ENCODE results near the gene PCBP3.

DNA sequence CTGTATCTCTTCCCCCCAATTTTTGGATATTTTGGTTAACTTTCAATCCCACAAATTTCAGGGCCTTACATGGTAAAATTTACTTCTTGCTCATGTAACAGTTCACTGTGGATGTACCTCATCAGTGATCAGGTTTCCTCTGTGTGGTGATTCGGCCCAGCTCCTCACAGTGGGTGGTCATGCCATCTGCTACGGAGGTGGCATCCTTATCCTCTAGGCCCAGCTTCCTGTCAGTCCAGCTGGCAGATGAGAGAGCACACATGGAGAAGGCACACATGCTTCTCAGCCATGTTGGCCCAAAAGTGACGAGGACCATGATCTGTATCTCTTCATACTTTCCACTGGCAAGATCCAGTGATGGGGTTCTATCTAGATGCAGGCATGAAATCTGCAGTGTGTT, 27.2 kb downstream of the PCBP3 start:
- TF ChIP-seq, protein P1, sequence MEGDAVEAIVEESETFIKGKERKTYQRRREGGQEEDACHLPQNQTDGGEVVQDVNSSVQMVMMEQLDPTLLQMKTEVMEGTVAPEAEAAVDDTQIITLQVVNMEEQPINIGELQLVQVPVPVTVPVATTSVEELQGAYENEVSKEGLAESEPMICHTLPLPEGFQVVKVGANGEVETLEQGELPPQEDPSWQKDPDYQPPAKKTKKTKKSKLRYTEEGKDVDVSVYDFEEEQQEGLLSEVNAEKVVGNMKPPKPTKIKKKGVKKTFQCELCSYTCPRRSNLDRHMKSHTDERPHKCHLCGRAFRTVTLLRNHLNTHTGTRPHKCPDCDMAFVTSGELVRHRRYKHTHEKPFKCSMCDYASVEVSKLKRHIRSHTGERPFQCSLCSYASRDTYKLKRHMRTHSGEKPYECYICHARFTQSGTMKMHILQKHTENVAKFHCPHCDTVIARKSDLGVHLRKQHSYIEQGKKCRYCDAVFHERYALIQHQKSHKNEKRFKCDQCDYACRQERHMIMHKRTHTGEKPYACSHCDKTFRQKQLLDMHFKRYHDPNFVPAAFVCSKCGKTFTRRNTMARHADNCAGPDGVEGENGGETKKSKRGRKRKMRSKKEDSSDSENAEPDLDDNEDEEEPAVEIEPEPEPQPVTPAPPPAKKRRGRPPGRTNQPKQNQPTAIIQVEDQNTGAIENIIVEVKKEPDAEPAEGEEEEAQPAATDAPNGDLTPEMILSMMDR (IDR thresholded peaks at IDR 0.05; ENCODE audit: insufficient read depth, low read length): no peak
- TF ChIP-seq POLR2AphosphoS5 (IDR thresholded peaks at IDR 0.05; ENCODE audit: low read depth) (no peak), SPI1 (IDR thresholded peaks at IDR 0.05; ENCODE audit: borderline replicate concordance, low read depth) (no peak), GABPA (IDR thresholded peaks at IDR 0.05; ENCODE audit: low read depth) (no peak)
- TF ChIP-seq, protein P2, sequence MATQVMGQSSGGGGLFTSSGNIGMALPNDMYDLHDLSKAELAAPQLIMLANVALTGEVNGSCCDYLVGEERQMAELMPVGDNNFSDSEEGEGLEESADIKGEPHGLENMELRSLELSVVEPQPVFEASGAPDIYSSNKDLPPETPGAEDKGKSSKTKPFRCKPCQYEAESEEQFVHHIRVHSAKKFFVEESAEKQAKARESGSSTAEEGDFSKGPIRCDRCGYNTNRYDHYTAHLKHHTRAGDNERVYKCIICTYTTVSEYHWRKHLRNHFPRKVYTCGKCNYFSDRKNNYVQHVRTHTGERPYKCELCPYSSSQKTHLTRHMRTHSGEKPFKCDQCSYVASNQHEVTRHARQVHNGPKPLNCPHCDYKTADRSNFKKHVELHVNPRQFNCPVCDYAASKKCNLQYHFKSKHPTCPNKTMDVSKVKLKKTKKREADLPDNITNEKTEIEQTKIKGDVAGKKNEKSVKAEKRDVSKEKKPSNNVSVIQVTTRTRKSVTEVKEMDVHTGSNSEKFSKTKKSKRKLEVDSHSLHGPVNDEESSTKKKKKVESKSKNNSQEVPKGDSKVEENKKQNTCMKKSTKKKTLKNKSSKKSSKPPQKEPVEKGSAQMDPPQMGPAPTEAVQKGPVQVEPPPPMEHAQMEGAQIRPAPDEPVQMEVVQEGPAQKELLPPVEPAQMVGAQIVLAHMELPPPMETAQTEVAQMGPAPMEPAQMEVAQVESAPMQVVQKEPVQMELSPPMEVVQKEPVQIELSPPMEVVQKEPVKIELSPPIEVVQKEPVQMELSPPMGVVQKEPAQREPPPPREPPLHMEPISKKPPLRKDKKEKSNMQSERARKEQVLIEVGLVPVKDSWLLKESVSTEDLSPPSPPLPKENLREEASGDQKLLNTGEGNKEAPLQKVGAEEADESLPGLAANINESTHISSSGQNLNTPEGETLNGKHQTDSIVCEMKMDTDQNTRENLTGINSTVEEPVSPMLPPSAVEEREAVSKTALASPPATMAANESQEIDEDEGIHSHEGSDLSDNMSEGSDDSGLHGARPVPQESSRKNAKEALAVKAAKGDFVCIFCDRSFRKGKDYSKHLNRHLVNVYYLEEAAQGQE (IDR thresholded peaks at IDR 0.05; ENCODE audit: insufficient replicate concordance, low read depth): no peak
